Stimulated activated naive CD4-positive, alpha-beta T cell (primary cell): Measurements from ENCODE around the gene CASQ2.
"Not testable (repeated sequence)": the region's sequence is repeated elsewhere in the genome, so short reads cannot be mapped to it uniquely, and the experiment has no call there.

ENCODE experiments used
- DNase-seq, 6 experiments: peaks; one replicate each; lab custom pipeline; 2025; lab: John Stamatoyannopoulos, UW

CASQ2 gene

DNA sequence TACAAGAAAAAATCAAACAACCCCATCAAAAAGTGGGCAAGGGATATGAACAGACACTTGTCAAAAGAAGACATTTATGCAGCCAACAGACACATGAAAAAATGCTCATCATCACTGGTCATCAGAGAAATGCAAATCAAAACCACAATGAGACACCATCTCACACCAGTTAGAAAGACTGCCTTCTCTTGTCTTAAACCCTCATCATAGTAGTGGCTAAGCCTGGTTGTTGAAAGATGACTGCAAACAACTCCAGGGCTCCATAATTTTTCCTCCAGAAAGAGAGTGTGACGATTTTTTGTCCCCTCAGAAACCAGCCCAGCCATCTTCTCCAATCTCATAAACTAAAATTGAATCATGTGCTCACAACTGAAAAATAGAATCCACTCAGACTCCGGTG is 12.1 kb upstream of the CASQ2 start:
- DNase-seq, result not testable (repeated sequence)

DNA sequence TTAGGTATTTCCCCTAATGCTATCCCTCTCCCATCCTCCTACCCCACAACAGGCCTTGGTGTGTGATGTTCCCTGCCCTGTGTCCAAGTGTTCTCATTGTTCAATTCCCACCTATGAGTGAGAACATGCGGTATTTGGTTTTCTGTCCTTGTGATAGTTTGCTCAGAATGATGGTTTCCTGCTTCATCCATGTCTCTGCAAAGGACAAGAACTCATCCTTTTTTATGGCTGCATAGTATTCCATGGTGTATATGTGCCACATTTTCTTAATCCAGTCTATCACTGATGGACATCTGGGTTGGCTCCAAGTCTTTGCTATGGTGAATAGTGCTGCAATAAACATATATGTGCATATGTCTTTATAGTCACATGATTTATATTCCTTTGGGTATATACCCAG is 10.6 kb upstream of the CASQ2 start:
- not testable (repeated sequence) for DNase-seq

DNA sequence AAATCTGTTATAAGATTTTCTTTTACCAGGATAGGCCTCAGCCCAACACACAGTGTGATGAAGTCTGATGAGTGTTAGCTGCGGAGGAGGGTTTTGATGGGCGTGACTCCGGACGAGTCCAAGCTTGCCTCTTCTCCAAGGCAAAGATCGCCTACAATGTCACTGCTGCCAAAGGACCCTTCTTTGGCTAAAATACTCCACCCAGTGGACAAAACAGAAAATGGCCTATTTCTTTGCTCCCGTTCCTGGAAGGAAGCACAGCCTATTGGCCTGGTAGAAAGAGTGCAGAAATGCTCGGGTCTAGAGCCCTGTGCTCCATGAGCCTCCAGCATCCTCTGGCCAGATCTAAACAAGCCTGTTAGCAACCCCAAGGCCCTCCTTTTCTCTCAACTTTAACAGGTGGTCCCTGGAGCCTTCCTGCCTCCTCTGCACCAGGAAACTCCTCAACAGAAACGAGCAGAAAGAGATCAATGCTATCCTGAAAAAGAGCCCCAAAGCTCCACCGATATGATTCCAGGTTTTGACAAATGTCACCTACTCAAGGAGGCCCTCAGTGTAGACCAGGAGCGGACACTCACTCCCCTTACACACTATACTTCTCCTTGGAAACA is 3.4 kb upstream of the CASQ2 start:
- DNase-seq, result no peak

DNA sequence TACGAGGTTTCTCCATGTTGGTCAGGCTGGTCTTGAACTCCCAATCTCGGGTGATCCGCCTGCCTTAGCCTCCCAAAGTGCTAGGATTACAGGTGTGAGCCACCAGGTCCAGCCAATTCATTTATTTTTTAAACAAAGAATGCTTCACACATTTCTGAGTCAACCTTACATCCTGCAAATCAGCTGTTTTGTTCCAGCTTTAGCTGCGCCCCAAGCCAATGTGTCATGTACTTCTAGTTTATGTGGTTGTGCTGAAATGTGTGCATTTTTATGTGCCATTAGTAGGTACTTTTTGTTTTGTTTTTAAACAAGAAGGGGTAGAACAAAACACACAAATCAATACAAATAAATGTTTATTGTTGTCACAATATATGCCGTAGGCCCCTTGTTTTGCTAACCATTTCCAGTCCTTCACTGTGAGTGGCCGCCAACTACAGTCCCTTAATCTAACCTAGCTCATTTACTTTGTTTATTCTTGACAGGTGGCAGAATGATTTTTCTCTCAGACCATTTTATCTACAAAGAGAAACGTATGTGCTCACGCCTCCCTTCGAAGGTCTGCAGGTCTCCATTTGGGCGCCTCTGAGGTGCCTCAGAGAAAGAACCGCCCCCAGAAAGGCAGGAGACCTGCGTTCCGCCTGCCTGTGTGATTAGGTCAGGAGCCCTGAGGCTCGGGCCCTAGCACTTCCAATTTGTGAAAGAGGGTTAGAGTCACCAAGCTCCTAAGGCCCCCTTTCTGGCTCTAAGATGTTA is 2.8 kb upstream of the CASQ2 start:
- no peak for DNase-seq

DNA sequence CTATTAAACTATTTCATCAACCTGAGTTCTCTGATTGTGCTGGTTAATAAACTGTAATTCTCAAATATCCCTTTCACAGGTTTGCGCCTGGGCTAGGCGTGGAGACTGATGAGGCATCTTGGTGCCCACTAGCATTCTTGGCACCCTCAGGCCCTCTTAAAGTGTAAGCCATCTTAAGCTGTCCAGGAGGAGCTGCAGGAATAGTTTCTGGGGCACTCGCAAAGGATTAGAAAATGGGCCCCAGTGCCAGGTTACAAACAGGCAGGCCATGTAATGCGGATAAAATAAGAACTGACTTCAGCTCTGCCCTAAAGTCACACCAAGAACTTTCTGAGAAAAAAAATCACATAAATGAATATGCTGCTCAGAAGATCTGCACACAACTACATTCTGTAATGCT is 1.1 kb downstream of the CASQ2 start:
- no peak for DNase-seq

GRCh38 chr1:115765091-115765490 is 3.4 kb downstream of the CASQ2 start:
- DNase-seq, result no peak

- no peak for DNase-seq
These were observed 4.0 kb downstream of the CASQ2 start for GRCh38 chr1:115764541-115764940.

- DNase-seq, result no peak
These were observed 5.7 kb downstream of the CASQ2 start for GRCh38 chr1:115762779-115763178.

GRCh38 chr1:115761601-115762302 is 6.8 kb downstream of the CASQ2 start:
- no peak for DNase-seq

- no peak for DNase-seq
These were observed 10.7 kb downstream of the CASQ2 start for GRCh38 chr1:115757856-115758255.

DNA sequence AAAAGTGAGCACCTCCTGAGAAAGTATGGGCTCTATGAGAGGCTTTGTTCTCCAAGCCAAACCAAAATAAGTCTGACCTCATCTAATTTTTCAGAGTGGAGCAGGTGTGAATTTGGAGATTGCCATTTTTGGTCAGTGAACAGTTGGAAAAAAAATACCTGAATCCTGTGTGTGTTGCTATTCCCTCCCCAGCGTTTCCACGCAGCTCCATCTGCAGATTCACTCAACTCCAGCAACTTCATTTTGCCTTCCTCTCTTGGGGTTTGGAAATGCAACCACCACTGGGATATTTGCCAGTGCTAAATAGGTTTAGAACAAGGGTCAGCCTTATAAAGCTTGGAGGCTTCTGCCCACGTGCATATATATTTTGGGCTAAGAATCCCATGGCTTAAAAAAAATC is 11.2 kb downstream of the CASQ2 start:
- no peak for DNase-seq

GRCh38 chr1:115755456-115756370 is 12.8 kb downstream of the CASQ2 start:
- DNase-seq, result no peak

- DNase-seq, result no peak
These were observed 14.7 kb downstream of the CASQ2 start for GRCh38 chr1:115753830-115754229.

DNA sequence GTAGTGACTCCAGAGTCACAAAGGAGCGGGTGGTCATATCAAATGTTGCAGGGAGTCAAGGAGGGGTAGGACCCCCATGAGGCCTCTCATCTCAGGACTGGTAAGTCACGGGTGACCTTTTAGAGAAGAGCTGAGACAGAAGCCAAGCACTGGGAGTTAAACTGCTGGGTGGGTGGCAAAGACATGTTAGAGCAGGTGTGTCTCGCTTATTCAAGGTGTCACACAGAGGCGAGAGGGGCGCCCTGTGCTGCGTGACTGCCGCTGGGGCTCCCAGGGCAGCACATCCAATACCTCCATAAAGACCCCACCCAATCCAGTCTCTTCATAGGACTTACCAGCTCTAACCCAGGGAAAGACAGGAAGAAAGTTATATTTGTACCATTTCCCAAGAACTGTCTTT is 15.2 kb downstream of the CASQ2 start:
- DNase-seq, result no peak

- no peak for DNase-seq
These were observed 19.9 kb downstream of the CASQ2 start for GRCh38 chr1:115748401-115749150.

DNA sequence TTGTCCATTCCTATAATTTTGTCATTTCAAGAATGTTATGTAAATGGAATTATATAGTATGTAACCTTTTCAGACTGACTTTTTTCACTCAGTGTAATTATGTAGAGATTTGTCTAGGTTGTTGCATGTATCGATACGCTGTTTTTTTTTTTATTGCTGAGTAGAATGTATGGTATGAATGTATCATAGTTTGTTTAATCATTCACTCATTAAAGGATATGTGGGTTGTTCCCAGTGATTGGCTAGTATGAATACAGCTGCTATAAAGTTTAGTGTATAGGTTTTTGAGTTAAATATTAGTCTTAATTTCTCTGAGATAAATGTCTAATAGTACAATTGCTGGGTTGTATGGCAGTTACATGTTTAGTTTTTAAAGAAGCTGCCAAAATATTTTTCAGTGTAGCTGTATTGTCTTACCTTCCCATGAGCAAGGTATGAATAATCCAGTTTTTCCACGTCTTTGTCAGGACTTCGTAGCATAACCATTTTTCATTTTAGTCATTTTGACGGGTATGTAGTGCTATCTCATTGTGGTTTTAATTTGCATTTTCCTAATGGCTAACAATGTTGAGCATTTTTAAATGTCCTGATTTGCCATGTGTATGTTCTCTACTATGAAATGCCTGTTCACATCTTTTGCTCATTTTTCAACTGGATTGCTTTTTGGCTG is 22.4 kb downstream of the CASQ2 start:
- DNase-seq, result no peak

GRCh38 chr1:115744646-115745275 is 23.8 kb downstream of the CASQ2 start:
- no peak for DNase-seq

DNA sequence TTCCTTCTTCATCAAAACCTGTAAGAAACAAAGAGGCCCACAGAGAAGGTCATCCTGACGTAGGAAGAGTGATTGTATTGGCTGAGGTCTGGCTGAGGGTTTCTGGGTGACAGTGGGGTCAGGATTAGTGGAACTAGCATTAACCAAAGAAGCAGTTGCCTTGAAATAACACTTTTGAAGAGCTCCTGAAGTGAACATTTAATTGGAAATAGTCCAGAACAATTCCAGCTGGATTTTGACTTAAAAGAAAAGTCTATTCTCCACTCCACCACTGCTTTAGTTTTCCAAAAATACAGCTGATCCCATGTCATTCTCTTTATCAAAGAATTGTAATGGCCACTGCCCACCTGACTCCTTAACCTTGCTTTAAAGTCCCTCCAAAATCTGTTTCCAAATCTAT is 27.7 kb downstream of the CASQ2 start:
- DNase-seq, result no peak

DNA sequence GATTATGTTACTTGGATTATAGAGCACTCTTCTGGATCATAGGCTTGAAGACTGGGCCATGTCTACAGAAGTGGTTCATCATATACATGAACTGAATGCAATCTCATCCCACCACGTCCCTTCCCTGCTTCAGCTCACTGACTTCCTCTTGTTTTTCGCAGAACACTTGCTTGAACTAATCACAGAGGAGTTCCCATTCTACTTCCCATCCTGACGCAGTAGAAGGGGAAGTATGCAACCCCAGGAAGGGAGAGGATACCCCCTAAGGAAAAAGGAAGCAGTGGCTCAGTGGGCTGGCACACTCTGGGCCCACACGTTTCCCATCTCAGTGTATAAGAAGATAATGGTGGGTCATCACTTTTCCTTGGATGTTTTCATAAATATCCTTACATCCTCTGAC is 36.2 kb downstream of the CASQ2 start:
- no peak for DNase-seq

GRCh38 chr1:115729756-115730155 is 38.8 kb downstream of the CASQ2 start:
- no peak for DNase-seq
